Measurements from ENCODE around the gene SAMMSON.

DNA sequence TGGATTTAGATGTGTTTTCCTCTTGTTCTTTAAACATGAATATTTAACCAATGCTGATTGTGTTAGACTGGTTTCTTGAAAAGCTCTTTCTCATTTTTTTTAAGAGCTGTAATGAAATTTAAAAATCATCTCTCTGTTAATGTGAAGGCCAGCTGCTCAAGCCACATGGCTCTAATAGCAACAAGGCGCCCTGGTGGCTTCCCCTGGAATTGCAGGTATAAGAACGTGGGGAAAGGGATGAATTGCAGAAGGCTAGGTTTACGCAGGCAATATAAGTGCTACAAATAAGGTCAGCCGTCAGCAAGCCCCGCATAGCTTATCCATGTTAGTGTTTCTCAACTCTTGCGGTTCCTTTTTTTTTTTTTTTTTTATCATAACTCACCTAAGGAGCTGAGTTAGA is 108.5 kb downstream of the SAMMSON start:
- TF ChIP-seq, protein P1, sequence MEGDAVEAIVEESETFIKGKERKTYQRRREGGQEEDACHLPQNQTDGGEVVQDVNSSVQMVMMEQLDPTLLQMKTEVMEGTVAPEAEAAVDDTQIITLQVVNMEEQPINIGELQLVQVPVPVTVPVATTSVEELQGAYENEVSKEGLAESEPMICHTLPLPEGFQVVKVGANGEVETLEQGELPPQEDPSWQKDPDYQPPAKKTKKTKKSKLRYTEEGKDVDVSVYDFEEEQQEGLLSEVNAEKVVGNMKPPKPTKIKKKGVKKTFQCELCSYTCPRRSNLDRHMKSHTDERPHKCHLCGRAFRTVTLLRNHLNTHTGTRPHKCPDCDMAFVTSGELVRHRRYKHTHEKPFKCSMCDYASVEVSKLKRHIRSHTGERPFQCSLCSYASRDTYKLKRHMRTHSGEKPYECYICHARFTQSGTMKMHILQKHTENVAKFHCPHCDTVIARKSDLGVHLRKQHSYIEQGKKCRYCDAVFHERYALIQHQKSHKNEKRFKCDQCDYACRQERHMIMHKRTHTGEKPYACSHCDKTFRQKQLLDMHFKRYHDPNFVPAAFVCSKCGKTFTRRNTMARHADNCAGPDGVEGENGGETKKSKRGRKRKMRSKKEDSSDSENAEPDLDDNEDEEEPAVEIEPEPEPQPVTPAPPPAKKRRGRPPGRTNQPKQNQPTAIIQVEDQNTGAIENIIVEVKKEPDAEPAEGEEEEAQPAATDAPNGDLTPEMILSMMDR (IDR thresholded peaks at IDR 0.05), result peak in 2 of 7 experiments; percentile 36 to 37
- TF ChIP-seq POLR2A (IDR thresholded peaks at IDR 0.05), result no peak

Measured in stomach (tissue), 4 donors.